NT2/D1 (cell line): ENCODE measurements around the gene LIX1.

ENCODE experiments used
- DNase-seq: peaks from one replicate; pipeline ENCODE4 v3.0.0-alpha.2; 2011; ENCODE audit warnings: low read depth, low spot score
- H3K27me3 ChIP-seq: 2 replicates; pipeline ENCODE4 v1.6.0; 2011; ENCODE audit warnings: mild to moderate bottlenecking; ENCODE audit not compliant: insufficient read length, insufficient read depth
- H3K36me3 ChIP-seq: 2 replicates; pipeline ENCODE4 v1.6.1; 2011; ENCODE audit warnings: mild to moderate bottlenecking, low read length, mixed read lengths; ENCODE audit not compliant: insufficient read depth, insufficient read length
- H3K4me1 ChIP-seq: 2 replicates; pipeline ENCODE4 v1.5.1; 2011; ENCODE audit not compliant: insufficient read depth, insufficient read length
- H3K4me3 ChIP-seq: 2 replicates; pipeline ENCODE4 v1.5.1; 2011; ENCODE audit warnings: low read depth; ENCODE audit not compliant: insufficient read length
- H3K9ac ChIP-seq: 2 replicates; pipeline ENCODE4 v1.6.0; 2011; ENCODE audit warnings: low read depth; ENCODE audit not compliant: insufficient read length
- H3K9me3 ChIP-seq: 2 replicates; pipeline ENCODE4 v1.5.1; 2011; ENCODE audit warnings: mild to moderate bottlenecking, low read length; ENCODE audit not compliant: insufficient read depth
- SUZ12 ChIP-seq: IDR thresholded peaks from 2 replicates; pipeline ENCODE4 v1.6.1; 2011; ENCODE audit not compliant: insufficient read length, insufficient read depth; ENCODE audit errors: extremely low read depth
- YY1 ChIP-seq: IDR thresholded peaks from 2 replicates; pipeline ENCODE4 v1.6.1; 2011; ENCODE audit not compliant: insufficient read length, insufficient read depth
- ZNF274 ChIP-seq: IDR thresholded peaks from 2 replicates; pipeline ENCODE4 v1.6.1; 2011; ENCODE audit warnings: mild to moderate bottlenecking, low read depth, low read length

Gene LIX1

DNA sequence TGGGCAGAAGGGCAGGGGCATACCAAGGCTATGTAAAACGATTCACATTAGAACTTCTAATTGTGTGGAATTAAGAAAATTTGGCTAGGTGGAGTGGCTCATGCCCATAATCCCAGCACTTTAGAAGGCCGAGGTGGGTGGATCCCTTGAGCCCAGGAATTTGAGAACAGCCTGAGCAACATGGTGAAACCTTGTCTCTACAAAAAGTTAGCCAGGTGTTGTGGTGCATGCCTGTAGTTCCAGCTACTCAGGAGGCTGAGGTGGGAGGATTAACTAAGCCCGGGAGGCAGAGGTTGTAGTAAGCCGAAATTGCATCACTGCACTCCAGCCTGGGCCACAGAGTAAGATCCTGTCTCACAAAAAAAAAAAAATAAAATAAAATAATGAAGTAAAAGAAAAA, 65.2 kb downstream of the LIX1 start:
- no peaks in the 10 kb centered on the region for H3K9me3 ChIP-seq
- TF ChIP-seq YY1 (no peak), SUZ12 (no peak), ZNF274 (no peak)
- H3K27me3 ChIP-seq: no peaks in the 10 kb centered on the region
- no peak overlapping the region for H3K4me3 ChIP-seq
- no peaks in the 10 kb centered on the region for H3K36me3 ChIP-seq
- no peak overlapping the region for H3K9ac ChIP-seq
- DNase-seq: no peak
- H3K4me1 ChIP-seq: no peaks in the 10 kb centered on the region

- no peak overlapping the region for H3K4me3 ChIP-seq
- H3K36me3 ChIP-seq: no peaks in the 10 kb centered on the region
- no peak overlapping the region for H3K9ac ChIP-seq
- DNase-seq: no peak
- no peaks in the 10 kb centered on the region for H3K9me3 ChIP-seq
- H3K4me1 ChIP-seq: no peaks in the 10 kb centered on the region
- no peaks in the 10 kb centered on the region for H3K27me3 ChIP-seq
- no peak for TF ChIP-seq ZNF274
- TF ChIP-seq SUZ12: no peak
- TF ChIP-seq YY1: no peak
These were observed 66.3 kb downstream of the LIX1 start for GRCh38 chr5:97076098-97076497.

DNA sequence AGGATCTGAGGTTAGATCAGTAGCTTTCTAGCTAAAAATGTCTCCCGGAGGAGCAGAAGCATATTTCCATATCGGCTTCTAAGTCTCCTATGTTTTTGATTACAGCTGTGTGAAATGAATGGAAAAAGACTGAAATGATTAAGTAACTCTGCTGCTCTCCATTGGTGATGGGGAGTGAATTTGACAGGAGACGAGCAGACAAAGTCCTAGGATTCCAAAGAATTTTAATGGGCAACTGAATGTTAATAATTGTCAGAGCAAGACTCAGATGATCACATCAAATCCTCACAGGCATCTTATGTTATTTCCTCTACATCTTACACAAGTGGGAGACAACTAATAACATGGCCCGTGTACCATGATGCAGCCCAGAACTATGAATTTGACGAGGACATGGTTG, 66.8 kb downstream of the LIX1 start:
- no peaks in the 10 kb centered on the region for H3K27me3 ChIP-seq
- no peaks in the 10 kb centered on the region for H3K36me3 ChIP-seq
- TF ChIP-seq YY1 (no peak), ZNF274 (no peak), SUZ12 (no peak)
- no peaks in the 10 kb centered on the region for H3K9me3 ChIP-seq
- no peak overlapping the region for H3K4me3 ChIP-seq
- no peak for DNase-seq
- H3K9ac ChIP-seq: no peak overlapping the region
- no peaks in the 10 kb centered on the region for H3K4me1 ChIP-seq

- no peaks in the 10 kb centered on the region for H3K27me3 ChIP-seq
- H3K4me3 ChIP-seq: no peak overlapping the region
- H3K36me3 ChIP-seq: no peaks in the 10 kb centered on the region
- TF ChIP-seq ZNF274: no peak
- no peak for TF ChIP-seq YY1
- TF ChIP-seq SUZ12: no peak
- DNase-seq: no peak
- no peaks in the 10 kb centered on the region for H3K4me1 ChIP-seq
- H3K9me3 ChIP-seq: no peaks in the 10 kb centered on the region
- no peak overlapping the region for H3K9ac ChIP-seq
These were observed 67.4 kb downstream of the LIX1 start for GRCh38 chr5:97074859-97075489.

GRCh38 chr5:97073420-97073819, 69.0 kb downstream of the LIX1 start:
- DNase-seq: no peak
- no peak overlapping the region for H3K9ac ChIP-seq
- H3K4me1 ChIP-seq: no peaks in the 10 kb centered on the region
- H3K27me3 ChIP-seq: no peaks in the 10 kb centered on the region
- no peaks in the 10 kb centered on the region for H3K36me3 ChIP-seq
- no peaks in the 10 kb centered on the region for H3K9me3 ChIP-seq
- H3K4me3 ChIP-seq: no peak overlapping the region
- TF ChIP-seq ZNF274 (no peak), SUZ12 (no peak), YY1 (no peak)

DNA sequence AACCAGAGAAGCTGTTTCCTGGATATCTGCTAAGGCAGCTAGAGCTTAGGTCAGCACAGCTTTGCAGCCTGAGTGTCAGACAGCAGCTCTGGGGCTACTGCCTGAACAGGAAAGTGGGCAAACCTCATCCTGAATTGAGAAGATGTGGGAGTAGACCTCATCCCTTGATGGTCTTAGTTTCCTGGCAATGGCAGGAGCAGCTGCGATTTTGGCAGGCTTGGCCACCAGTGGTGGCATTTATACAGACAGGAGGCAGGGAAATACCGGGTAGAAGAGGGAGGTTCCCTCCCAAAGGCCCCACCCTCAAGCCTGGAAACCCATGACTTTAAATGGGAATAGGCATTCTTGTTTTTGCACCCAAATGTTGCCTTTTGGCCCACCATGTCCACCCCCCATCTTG, 69.7 kb downstream of the LIX1 start:
- Histone ChIP-seq H3K4me1 (no peaks in the 10 kb centered on the region), H3K9ac (no peak overlapping the region), H3K36me3 (no peaks in the 10 kb centered on the region), H3K9me3 (no peaks in the 10 kb centered on the region), H3K27me3 (no peaks in the 10 kb centered on the region), H3K4me3 (no peak overlapping the region)
- DNase-seq: no peak
- TF ChIP-seq SUZ12 (no peak), ZNF274 (no peak), YY1 (no peak)

GRCh38 chr5:97071993-97072392, 70.4 kb downstream of the LIX1 start:
- Histone ChIP-seq H3K36me3 (no peaks in the 10 kb centered on the region), H3K9ac (no peak overlapping the region), H3K27me3 (no peaks in the 10 kb centered on the region), H3K9me3 (no peaks in the 10 kb centered on the region), H3K4me3 (no peak overlapping the region), H3K4me1 (no peaks in the 10 kb centered on the region)
- DNase-seq: no peak
- TF ChIP-seq ZNF274 (no peak), YY1 (no peak), SUZ12 (no peak)

DNA sequence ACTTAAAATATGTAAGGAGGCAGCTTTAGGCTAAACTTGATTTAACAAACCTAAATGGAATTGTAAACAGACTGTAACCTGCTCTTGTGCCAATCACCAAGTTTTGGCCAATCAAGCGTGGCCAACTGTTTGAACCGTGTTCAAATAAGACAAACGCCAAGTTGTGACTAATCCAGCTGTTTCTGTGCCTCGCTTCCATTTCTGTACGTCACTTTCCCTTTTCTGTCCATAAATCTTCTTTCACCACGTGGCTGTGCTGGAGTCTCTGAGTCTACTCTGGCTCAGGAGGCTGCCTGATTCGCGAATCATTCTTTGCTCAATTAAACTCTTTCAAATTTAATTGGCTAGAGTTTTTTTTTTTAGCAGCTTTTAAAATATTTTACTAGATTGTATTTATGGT, 71.3 kb downstream of the LIX1 start:
- DNase-seq: no peak
- H3K4me1 ChIP-seq: no peaks in the 10 kb centered on the region
- no peak for TF ChIP-seq SUZ12
- no peak for TF ChIP-seq ZNF274
- no peak for TF ChIP-seq YY1
- no peaks in the 10 kb centered on the region for H3K27me3 ChIP-seq
- H3K4me3 ChIP-seq: no peak overlapping the region
- no peaks in the 10 kb centered on the region for H3K36me3 ChIP-seq
- no peaks in the 10 kb centered on the region for H3K9me3 ChIP-seq
- no peak overlapping the region for H3K9ac ChIP-seq
